Effector CD8-positive, alpha-beta T cell (primary cell): ENCODE data around the gene ZNF467.
A peak's percentile ranks its signal among the peaks of the same experiment; 100 is the strongest.

ENCODE experiments used
- DNase-seq: peaks from one replicate; lab custom pipeline; 2025; lab: John Stamatoyannopoulos, UW

Gene ZNF467

GRCh38 chr7:149772241-149772955 lies 990 bp downstream of the ZNF467 start:
- DNase-seq = no peak

- peak; percentile 74 for DNase-seq
Measured at GRCh38 chr7:149771720-149772240, 1.6 kb downstream of the ZNF467 start.

DNA sequence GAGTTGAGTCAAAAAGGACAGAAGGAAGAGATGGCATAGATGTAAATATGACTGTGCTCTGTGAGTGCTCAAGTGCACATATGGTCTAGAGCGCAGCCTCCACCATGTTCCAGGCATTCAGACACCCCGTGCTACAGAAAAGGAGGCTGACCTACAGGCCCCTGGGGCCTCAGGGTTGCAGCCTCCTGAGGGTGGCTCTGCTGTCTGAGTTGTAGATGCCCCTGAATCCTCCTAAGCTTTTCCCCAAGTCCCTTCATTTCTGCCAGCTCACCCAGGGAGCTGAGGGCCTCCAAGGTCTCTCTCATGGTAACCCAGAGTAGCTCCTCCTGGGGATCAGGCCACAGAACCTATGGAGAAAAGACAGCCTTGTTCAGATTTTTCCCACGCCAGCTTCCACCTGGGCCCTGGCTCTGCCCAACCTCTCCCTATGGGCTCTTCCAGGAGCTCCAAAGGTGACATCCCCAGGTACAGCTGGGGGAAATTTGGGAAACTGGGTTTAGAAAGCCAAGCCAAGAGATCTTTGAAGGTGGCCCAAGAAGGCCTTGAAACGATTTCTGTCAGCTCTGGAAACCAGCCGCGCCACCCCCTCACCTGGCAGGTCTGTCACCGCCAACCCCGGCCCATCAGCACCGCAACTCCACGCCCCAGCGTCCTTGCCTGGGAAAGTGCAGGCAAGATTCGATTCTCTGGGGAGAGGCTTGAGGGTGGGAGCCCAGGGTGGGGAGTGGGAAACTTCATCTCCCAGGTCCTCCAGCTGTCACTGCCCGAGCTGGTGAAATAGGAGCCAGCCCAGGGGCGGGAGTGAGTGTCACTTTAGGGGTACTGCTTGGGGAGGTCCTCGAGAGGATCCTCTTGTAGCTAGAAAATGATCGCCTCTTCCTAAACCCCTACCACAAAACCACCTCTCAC lies 2.4 kb downstream of the ZNF467 start:
- DNase-seq = no peak

- DNase-seq = no peak
Measured at GRCh38 chr7:149769915-149770314, 3.5 kb downstream of the ZNF467 start.

DNA sequence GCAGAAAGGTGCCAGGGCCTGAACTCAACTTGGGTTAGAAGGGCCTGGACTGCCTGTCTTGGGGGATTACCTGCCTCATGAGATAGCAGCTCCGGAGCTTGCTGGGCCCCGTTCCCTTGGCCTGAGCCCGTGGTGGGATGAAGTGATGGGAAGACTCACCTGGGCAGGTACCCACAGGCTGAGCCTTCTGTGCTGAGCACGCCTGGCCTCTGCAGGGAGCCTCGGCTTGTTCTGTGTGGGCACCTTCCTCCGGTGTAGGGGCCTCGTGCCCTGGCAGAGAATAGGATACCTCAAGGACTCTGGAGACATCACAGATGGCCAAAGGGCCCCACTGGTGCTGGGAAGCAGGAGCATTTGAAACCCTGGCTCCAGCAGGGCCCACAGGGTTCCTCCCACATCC lies 4.5 kb downstream of the ZNF467 start:
- no peak for DNase-seq

DNA sequence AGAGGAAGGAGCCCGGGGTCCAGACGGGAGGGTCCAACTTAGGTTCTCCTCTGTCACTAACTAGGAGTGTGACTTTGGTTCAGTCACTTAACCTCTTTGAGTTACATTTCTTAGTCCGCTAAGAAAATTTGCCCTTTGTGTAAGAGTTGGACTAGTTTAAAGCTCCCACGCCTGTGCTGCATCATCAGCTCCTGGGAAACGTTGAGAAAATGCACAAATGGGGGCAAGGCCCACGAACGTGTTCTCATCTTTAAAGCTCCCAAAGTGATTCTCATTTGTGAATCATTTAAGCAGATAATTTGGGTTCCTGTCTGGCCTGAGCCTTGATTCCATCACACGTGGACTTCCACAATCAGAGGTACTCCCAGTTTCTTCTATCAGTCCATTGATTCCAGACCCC lies 6.3 kb downstream of the ZNF467 start:
- DNase-seq = no peak

GRCh38 chr7:149766135-149766675 lies 7.2 kb downstream of the ZNF467 start:
- DNase-seq = no peak

DNA sequence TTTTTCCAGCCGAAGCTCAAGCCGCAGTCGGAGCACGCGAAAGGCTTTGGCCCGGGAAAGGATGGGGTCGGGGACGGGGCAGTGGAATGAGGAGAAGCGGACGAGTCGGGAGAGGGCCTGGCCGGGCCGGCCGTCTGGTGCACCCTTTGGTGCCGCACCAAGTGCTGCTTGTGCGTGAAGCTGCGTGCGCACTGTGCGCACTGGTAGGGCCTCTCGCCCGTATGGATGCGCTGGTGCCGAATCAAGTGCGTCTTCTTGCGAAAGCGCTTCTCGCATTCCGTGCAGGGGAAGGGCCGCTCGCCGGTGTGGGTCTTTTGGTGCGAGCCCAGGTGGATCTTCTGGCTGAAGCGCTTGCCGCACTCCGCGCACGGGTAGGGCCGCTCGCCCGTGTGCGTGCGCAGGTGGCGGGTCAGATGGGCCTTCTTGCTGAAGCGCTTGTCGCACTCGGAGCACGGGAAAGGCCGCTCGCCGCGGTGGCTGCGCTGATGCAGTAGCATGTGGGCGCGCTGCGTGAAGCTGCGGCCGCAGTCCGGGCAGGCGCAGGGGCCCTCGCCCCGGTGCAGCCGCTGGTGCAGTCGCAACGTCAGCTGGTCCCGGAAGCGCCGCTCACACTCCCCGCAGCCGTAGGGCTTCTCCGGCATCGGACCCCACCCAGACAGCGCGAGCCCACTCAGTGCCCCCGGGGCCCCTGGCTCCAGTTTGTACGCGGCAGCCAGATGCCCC lies 7.8 kb downstream of the ZNF467 start:
- no peak for DNase-seq

GRCh38 chr7:149764481-149765398 lies 8.6 kb downstream of the ZNF467 start:
- DNase-seq = no peak

DNA sequence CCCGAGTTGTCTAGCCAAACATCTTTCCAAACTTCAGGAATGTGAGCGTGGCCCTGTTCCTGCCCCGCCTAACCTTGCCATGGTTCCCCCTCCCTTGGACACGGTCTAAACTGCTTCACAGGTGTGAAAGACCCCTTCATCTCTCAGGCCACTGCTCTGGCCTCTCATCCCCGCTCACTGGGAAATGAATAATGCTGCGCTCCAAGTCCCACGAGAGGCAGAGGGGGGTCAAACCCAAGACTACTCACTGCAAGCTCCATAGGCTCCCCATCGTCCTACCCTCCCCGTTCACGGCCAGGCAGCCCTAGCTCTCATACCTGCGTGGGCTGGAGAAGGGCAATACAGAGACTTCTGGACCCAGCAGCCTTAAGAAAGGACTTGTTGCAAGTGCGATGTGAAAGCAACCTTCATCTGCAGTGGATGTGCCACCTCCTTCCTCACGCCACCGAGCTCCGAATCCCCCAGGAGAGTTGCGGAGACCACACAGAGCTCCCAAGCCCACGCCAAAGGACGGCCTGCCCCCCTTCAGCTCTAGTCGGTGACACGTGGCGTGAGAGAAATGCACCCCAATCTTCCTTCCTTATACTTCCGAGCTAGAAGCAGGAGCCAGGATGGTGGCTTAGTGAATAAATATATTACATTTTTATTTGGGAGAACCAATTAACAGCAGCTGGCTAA lies 9.7 kb downstream of the ZNF467 start:
- no peak for DNase-seq

DNA sequence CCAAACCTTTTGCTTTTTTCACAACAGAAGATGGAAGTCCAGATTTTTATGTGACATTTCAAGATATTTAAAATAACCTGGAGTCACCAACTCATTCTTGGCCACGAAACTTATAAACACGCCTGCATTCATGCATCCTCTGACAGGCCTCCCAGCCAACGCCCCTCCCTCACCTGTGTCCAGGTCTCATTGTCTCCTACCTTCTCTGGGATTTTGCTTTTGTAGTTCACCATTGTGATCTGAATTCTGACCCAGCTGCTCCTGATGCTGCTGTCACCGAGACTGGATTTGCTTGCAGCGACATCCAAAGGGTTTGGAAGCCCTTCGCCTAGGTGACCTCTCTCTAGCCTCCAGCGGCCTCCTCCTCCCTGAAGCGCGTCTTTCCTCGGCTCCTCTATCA lies 10.8 kb downstream of the ZNF467 start:
- DNase-seq = no peak

GRCh38 chr7:149762089-149762488 lies 11.3 kb downstream of the ZNF467 start:
- DNase-seq = no peak

DNA sequence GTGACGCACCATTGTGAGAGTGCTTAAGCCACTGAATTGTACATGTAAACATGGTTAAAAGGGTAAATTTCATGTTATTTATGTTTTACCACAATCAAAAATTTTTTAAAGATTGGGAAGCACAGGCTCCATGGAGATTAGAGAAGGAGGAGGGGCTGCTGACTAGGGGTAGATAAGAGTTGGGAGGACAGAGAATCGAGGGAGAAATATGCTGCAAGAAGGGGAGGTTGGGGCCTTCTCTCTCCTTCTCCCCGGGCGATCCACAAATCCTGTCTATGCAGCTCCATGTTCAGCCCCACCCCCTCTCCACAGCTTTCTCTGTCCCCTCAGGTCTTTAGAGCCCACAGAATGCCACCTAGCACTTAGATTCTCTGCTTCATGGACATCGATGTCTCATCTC lies 12.1 kb downstream of the ZNF467 start:
- DNase-seq = no peak

DNA sequence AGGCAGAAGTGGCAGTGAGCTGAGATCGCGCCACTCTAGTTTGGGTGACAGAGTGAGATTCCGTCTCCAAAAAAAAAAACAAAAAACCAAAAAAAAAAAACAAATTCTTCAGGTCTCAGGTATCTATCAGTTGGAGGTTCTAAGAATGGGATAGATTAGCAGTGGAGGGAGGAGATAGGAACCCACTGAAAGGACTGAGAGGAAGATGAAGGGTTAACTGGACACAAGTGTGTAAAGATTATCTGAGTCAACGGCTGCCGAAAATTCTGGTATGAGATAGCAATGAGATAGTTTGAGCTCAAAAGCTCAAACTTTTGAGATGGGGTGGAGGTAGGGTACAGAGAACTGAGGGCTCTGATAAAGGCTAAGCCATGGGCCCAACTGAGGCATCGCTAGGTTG lies 12.8 kb downstream of the ZNF467 start:
- no peak for DNase-seq

- DNase-seq = no peak
Measured at GRCh38 chr7:149759093-149759860, 14.1 kb downstream of the ZNF467 start.

GRCh38 chr7:149753375-149754233 lies 19.8 kb downstream of the ZNF467 start:
- DNase-seq = no peak

GRCh38 chr7:149752646-149753045 lies 20.7 kb downstream of the ZNF467 start:
- no peak for DNase-seq

DNA sequence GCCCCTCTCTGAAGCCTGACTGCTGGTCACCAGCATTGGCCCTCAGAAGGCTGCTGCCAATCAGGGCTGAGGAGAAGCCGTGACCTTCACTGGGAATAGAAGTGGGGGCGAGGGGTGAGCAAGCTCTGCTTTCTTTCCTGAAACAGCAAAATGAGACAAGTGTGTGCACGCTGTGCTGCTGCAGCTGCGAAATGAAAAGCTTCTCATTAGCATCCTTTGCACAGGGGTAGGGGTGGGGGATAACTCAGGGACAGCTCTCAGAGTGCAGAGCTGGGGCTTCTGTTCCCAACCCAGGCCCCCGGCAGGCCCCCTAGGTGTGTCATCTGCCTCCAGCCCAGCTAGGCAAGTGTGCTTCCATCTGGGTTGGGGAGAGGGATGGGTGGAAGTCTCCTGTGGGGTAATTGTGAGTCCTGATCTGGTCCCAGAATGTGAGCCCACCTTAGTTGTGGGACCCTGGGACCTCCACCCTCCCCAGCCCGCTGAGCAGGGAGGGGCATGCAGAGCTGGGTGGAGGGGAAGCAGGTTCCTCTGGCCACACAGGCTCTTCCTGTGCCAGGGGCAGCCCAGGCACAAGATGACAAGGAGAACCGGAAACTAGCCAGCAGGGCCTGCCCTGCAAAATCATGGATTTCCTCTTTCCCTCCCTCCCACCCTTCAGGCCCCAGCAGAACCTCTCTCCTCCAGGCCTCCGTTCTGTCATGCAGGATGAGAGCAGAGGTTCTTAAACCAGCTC lies 22.2 kb downstream of the ZNF467 start:
- DNase-seq = no peak
